Pancreas (tissue), 10 donors: ENCODE measurements around the gene SYNE2. TPM values are rescaled to one million over a fixed set of nuclear protein-coding genes. Genes with fewer than 3 reads are reported as not detected.
A peak's percentile ranks its signal among the peaks of the same experiment; 100 is the strongest.

Experiments used
- ATAC-seq, 4 donors: fragments of 200-7000 bp; cut with Tn5 transposase; one replicate each; pipeline versions ENCODE4 v1.8.0 to v1.9.1; 2020; ENCODE audit warnings: mild to moderate bottlenecking in 4 of 4, moderate library complexity in 4 of 4
- DNase-seq, 6 donors: peaks; one replicate each; pipeline ENCODE4 v3.0.0-alpha.2; 2020
- FAIRE-seq: peaks from 2 replicates; lab custom pipeline; 2012; peaks lifted over from hg19 to GRCh38; lab: Jason Lieb, UNC
- H3K27ac ChIP-seq, 4 donors: fragments of 200-600 bp; sonication (generic); 1 replicate in 3 of 4; 2 replicates in 1 of 4; pipeline versions ENCODE4 v1.5.0 to v1.8.0; 2020
- H3K27me3 ChIP-seq, 4 donors: fragments of 200-600 bp; one replicate each; pipeline ENCODE4 v1.8.0; 2021
- H3K36me3 ChIP-seq, 3 donors: fragments of 200-600 bp; sonication (generic) in 1 of 3; one replicate each; pipeline versions ENCODE4 v1.5.0 to v1.8.0; 2020 to 2021
- H3K4me1 ChIP-seq, 3 donors: fragments of 200-600 bp; one replicate each; pipeline ENCODE4 v1.8.0; 2021
- H3K4me3 ChIP-seq, 4 donors: fragments of 200-600 bp; sonication (generic) in 2 of 4; one replicate each; pipeline versions ENCODE4 v1.5.0 to v1.8.0; 2020 to 2021
- H3K9me3 ChIP-seq, 4 donors: fragments of 200-600 bp; one replicate each; pipeline ENCODE4 v1.8.0; 2021
- CTCF ChIP-seq, 4 donors: fragments of 200-600 bp; sonication (generic) in 3 of 4; IDR thresholded peaks; one replicate each; pipeline versions ENCODE4 v1.5.0 to v1.8.0; 2021; ENCODE audit warnings: antibody characterized with exemption in 4 of 4
- WGBS, 2 donors: extraction: QIAGEN DNeasy Blood & Tissue Kit; methylation state at CpG; one replicate each; pipeline ENCODE4 v1.1.7; 2013; 5-methylcytosine and 5-hydroxymethylcytosine counted together
- intact Hi-C, 3 donors: fragments of 100-400 bp; cut with DNase I; formaldehyde crosslinking; loops; one replicate each; pipeline versions ENCODE4 v1.11.1 to v1.14.2; 2022
- polyA plus RNA-seq, 2 donors: library from polyadenylated mRNA; stranded (reverse); fragments of 200-250 nt; gene quantifications; one replicate each; pipeline ENCODE4 v1.2.3, GENCODE V29; 2013
- total RNA-seq, 6 donors: library from RNA; stranded (reverse); fragmentation: NEBNext Ultra II Directional in 4 of 6; extraction: Animal tissue kit (Norgen Biotek cat#: 25700) in 4 of 6; gene quantifications; one replicate each; pipeline versions ENCODE4 v1.2.1 to v1.2.4, GENCODE V29; 2021 to 2023
- donor health status: healthy with polysubstance abuse.
- donor health status: DM: no; HTN: no; CAD: no; lungs with moderate emphysema.
- donor health status: DM: no; HTN: no; CAD: no.
- donor health status: control.
- donor health status: control.
- donor health status: Bipolar disorder and iron deficiency.
- donor health status: DM: yes; HTN: yes; CAD: no.
- donor health status: DM: no; HTN: no; CAD: no.
- donor health status: DM: no; HTN: no; CAD: no.
- donor health status: DM: yes; HTN: yes; CAD: no.

SYNE2 gene
- total and polyA plus RNA-seq, 8 donors = 45.2 to 103 (median 56.6) TPM

- ATAC-seq (no peak), FAIRE-seq (no peak), DNase-seq (no peak)
- 75 to 89% methylated on average over 1 of the region's 1 CpG for WGBS, 2 donors
- no peak for TF ChIP-seq CTCF (IDR thresholded peaks at IDR 0.05)
- H3K4me3 ChIP-seq = no peak overlapping the region
- intact Hi-C loops = no loop called here
- peaks cover 0 to 8% (median 0%) of the 10 kb centered on the region in 3 donors for H3K4me1 ChIP-seq
- H3K27me3 ChIP-seq = no peaks in the 10 kb centered on the region
- H3K27ac ChIP-seq = no peak overlapping the region
- no peaks in the 10 kb centered on the region for H3K9me3 ChIP-seq
- peaks cover 0 to 7% (median 0%) of the 10 kb centered on the region in 3 donors for H3K36me3 ChIP-seq
Observed at GRCh38 chr14:64185184-64185583, 332.4 kb downstream of the SYNE2 start.

- Histone ChIP-seq H3K9me3 (no peaks in the 10 kb centered on the region), H3K4me3 (peak overlapping the region; percentile 9 to 40 (median 24)), H3K27ac (peak overlapping the region in 2 of 4 donors; percentile 57 to 69), H3K27me3 (no peaks in the 10 kb centered on the region), H3K4me1 (peaks cover 0 to 10% (median 3%) of the 10 kb centered on the region in 3 donors), H3K36me3 (peaks cover 0 to 7% (median 0%) of the 10 kb centered on the region in 3 donors)
- intact Hi-C loops = no loop called here
- 33 to 38% methylated on average over 12 of the region's 12 CpGs for WGBS, 2 donors
- DNase-seq = peak in 4 of 6 donors; percentile 52 to 82 (median 64)
- peak; percentile 86 to 92 (median 91) for ATAC-seq
- FAIRE-seq = no peak
- no peak for TF ChIP-seq CTCF (IDR thresholded peaks at IDR 0.05)
Observed at GRCh38 chr14:64186231-64187129, 333.7 kb downstream of the SYNE2 start.

GRCh38 chr14:64187331-64187730 is 334.5 kb downstream of the SYNE2 start:
- 35 to 37% methylated on average over 3 of the region's 3 CpGs for WGBS, 2 donors
- H3K4me3 ChIP-seq = peak overlapping the region in 1 of 4 donors; percentile 40
- peaks cover 0 to 7% (median 0%) of the 10 kb centered on the region in 3 donors for H3K36me3 ChIP-seq
- no peak for TF ChIP-seq CTCF (IDR thresholded peaks at IDR 0.05)
- H3K27me3 ChIP-seq = no peaks in the 10 kb centered on the region
- intact Hi-C loops = no loop called here
- peak overlapping the region in 1 of 4 donors; percentile 69 for H3K27ac ChIP-seq
- no peaks in the 10 kb centered on the region for H3K9me3 ChIP-seq
- FAIRE-seq (peak; percentile 47), ATAC-seq (no peak), DNase-seq (no peak)
- H3K4me1 ChIP-seq = peaks cover 3 to 16% (median 7%) of the 10 kb centered on the region in 3 donors

- no peak for DNase-seq
- no peak for TF ChIP-seq CTCF (IDR thresholded peaks at IDR 0.05)
- Histone ChIP-seq H3K4me1 (peaks cover 23 to 41% (median 34%) of the 10 kb centered on the region in 3 donors), H3K27ac (no peak overlapping the region), H3K4me3 (no peak overlapping the region), H3K36me3 (no peaks in the 10 kb centered on the region), H3K9me3 (no peaks in the 10 kb centered on the region), H3K27me3 (no peaks in the 10 kb centered on the region)
- WGBS, 2 donors = 76 to 79% methylated on average over 3 of the region's 3 CpGs
- no peak for FAIRE-seq
- no peak for ATAC-seq
- intact Hi-C loops = no loop called here
Observed at GRCh38 chr14:64190974-64191502, 338.2 kb downstream of the SYNE2 start.
